ENCODE results near the gene ACOT7.

GRCh38 chr1:6257541-6258069 is 136.0 kb downstream of the ACOT7 start:
- no peak for TF ChIP-seq POLR2AphosphoS5 (IDR thresholded peaks at IDR 0.05)
- no peak for TF ChIP-seq CTCF (IDR thresholded peaks at IDR 0.05)
- TF ChIP-seq POLR2A (IDR thresholded peaks at IDR 0.05): no peak

All from transverse colon (tissue), 4 donors.